SK-N-SH treated with all-trans-retinoic acid at 6 μM for 48 hours (cell line): Measurements from ENCODE around the gene SDCCAG8.

ENCODE experiments used
- ATAC-seq: fragments of 200-7000 bp; cut with Tn5 transposase; 3 replicates; pipeline ENCODE4 v1.9.1; 2020; ENCODE audit warnings: mild to moderate bottlenecking, moderate library complexity
- ARNTL ChIP-seq: fragments of 450-650 bp; formaldehyde crosslinking; IDR thresholded peaks from 2 replicates; pipeline ENCODE4 v1.5.0; 2020; ENCODE audit warnings: low read depth, mild to moderate bottlenecking, moderate library complexity, borderline replicate concordance
- BACH2 ChIP-seq: fragments of 250-450 bp; sonication (Bioruptor Pico); IDR thresholded peaks from 2 replicates; pipeline ENCODE4 v1.9.0; 2021; ENCODE audit warnings: mild to moderate bottlenecking, borderline replicate concordance
- CREB5 ChIP-seq: fragments of 250-450 bp; sonication (Bioruptor Pico); IDR thresholded peaks from 2 replicates; pipeline ENCODE4 v1.5.1; 2020; ENCODE audit warnings: low read depth, mild to moderate bottlenecking, moderate library complexity
- ESRRG ChIP-seq: fragments of 250-450 bp; sonication (Bioruptor Pico); IDR thresholded peaks from 2 replicates; pipeline ENCODE4 v1.6.1; 2021; ENCODE audit warnings: mild to moderate bottlenecking
- GLIS3 ChIP-seq: fragments of 250-450 bp; sonication (Bioruptor Pico); IDR thresholded peaks from 2 replicates; pipeline ENCODE4 v1.5.0; 2020; ENCODE audit warnings: mild to moderate bottlenecking, moderate library complexity
- ISL1 ChIP-seq: fragments of 250-450 bp; sonication (Bioruptor Pico); IDR thresholded peaks from 2 replicates; pipeline ENCODE4 v2.1.2; 2022; ENCODE audit warnings: mild to moderate bottlenecking, moderate library complexity
- OSR1 ChIP-seq: fragments of 250-450 bp; sonication (Bioruptor Pico); IDR thresholded peaks from 2 replicates; pipeline ENCODE4 v1.8.0; 2022; ENCODE audit warnings: moderate library complexity, mild to moderate bottlenecking, inconsistent platforms
- PATZ1 ChIP-seq: fragments of 250-450 bp; sonication (Bioruptor Pico); IDR thresholded peaks from 2 replicates; pipeline ENCODE4 v1.8.0; 2020; ENCODE audit warnings: mild to moderate bottlenecking, moderate library complexity, borderline replicate concordance
- POU6F1 ChIP-seq: fragments of 250-450 bp; sonication (Bioruptor Pico); IDR thresholded peaks from 2 replicates; pipeline ENCODE4 v1.8.0; 2021; ENCODE audit warnings: low read depth, mild to moderate bottlenecking, moderate library complexity, borderline replicate concordance
- PPARA ChIP-seq: fragments of 250-450 bp; sonication (Bioruptor Pico); IDR thresholded peaks from 2 replicates; pipeline ENCODE4 v1.5.0; 2020; ENCODE audit warnings: mild to moderate bottlenecking, borderline replicate concordance
- RARB ChIP-seq: fragments of 250-450 bp; sonication (Bioruptor Pico); IDR thresholded peaks from 2 replicates; pipeline ENCODE4 v1.8.0; 2021; ENCODE audit warnings: mild to moderate bottlenecking, moderate library complexity
- SNAI2 ChIP-seq: fragments of 250-450 bp; sonication (Bioruptor Pico); IDR thresholded peaks from 2 replicates; pipeline ENCODE4 v1.5.0; 2020; ENCODE audit warnings: mild to moderate bottlenecking, moderate library complexity
- TSHZ2 ChIP-seq: fragments of 250-450 bp; sonication (Bioruptor Pico); IDR thresholded peaks from 2 replicates; pipeline ENCODE4 v1.5.0; 2020; ENCODE audit warnings: mild to moderate bottlenecking, moderate library complexity
- ZC3H10 ChIP-seq: fragments of 250-450 bp; sonication (Bioruptor Pico); IDR thresholded peaks from 2 replicates; pipeline ENCODE4 v1.5.1; 2021; ENCODE audit warnings: mild to moderate bottlenecking, moderate library complexity
- ZFP3 ChIP-seq: fragments of 250-450 bp; sonication (Bioruptor Pico); IDR thresholded peaks from 2 replicates; pipeline ENCODE4 v1.5.0; 2020; ENCODE audit warnings: mild to moderate bottlenecking, moderate library complexity
- ZFP30 ChIP-seq: fragments of 450-650 bp; formaldehyde crosslinking; IDR thresholded peaks from 2 replicates; pipeline ENCODE4 v1.5.0; 2022; ENCODE audit warnings: mild to moderate bottlenecking, moderate library complexity
- ZNF70 ChIP-seq: fragments of 450-650 bp; formaldehyde crosslinking; IDR thresholded peaks from 2 replicates; pipeline ENCODE4 v1.5.0; 2020; ENCODE audit warnings: mild to moderate bottlenecking, moderate library complexity
- ZNF8 ChIP-seq: fragments of 450-650 bp; formaldehyde crosslinking; IDR thresholded peaks from 2 replicates; pipeline ENCODE4 v1.5.0; 2020; ENCODE audit warnings: mild to moderate bottlenecking, moderate library complexity
- TF ChIP-seq, protein P1 (sequence below): fragments of 250-450 bp; sonication (Bioruptor Pico); IDR thresholded peaks from 2 replicates; pipeline ENCODE4 v1.5.1; 2021; ENCODE audit warnings: mild to moderate bottlenecking, moderate library complexity

The SDCCAG8 gene

DNA sequence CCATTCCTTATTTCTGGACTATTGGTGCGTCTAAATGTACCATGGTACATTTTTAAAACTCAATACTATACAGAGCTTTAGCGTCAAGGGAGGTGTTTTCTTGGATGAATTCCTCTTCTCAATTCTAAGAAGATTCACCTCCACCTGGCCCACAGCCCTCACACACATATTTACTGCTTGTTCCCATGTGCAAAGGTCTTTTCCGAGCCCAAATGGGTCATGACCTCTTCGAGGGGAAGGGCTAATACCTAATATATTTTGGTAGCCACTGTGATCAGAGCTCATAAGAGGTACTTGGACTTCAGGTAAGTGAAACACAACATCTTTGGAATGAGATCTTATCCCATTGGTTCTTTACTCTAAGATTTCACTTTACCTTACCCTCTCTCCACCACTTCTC is 205.9 kb downstream of the SDCCAG8 start:
- no peak for TF ChIP-seq ZFP30 (CRISPR knock-in tag)
- TF ChIP-seq, protein P1, sequence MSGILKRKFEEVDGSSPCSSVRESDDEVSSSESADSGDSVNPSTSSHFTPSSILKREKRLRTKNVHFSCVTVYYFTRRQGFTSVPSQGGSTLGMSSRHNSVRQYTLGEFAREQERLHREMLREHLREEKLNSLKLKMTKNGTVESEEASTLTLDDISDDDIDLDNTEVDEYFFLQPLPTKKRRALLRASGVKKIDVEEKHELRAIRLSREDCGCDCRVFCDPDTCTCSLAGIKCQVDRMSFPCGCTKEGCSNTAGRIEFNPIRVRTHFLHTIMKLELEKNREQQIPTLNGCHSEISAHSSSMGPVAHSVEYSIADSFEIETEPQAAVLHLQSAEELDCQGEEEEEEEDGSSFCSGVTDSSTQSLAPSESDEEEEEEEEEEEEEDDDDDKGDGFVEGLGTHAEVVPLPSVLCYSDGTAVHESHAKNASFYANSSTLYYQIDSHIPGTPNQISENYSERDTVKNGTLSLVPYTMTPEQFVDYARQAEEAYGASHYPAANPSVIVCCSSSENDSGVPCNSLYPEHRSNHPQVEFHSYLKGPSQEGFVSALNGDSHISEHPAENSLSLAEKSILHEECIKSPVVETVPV (CRISPR knock-in tag): no peak
- no peak for TF ChIP-seq ARNTL (CRISPR knock-in tag)
- no peak for TF ChIP-seq ZNF70 (CRISPR knock-in tag)
- no peak for TF ChIP-seq GLIS3 (CRISPR knock-in tag)
- no peak for TF ChIP-seq PATZ1 (CRISPR knock-in tag)
- no peak for ATAC-seq

- ATAC-seq: no peak
Measured at GRCh38 chr1:243462929-243463697, 207.3 kb downstream of the SDCCAG8 start.

More at GRCh38 chr1:243462929-243463697, 207.3 kb downstream of the SDCCAG8 start:
- no peak for TF ChIP-seq ESRRG
- no peak for TF ChIP-seq BACH2
- TF ChIP-seq PATZ1 (CRISPR knock-in tag): no peak
- TF ChIP-seq ZNF8 (CRISPR knock-in tag): no peak
- TF ChIP-seq GLIS3 (CRISPR knock-in tag): no peak
- no peak for TF ChIP-seq CREB5
- TF ChIP-seq ISL1 (CRISPR knock-in tag): no peak
- TF ChIP-seq ZFP30 (CRISPR knock-in tag): no peak
- TF ChIP-seq POU6F1 (CRISPR knock-in tag): no peak
- TF ChIP-seq TSHZ2: no peak
- TF ChIP-seq ARNTL (CRISPR knock-in tag): no peak
- no peak for TF ChIP-seq PPARA
- TF ChIP-seq, protein P1 (CRISPR knock-in tag): no peak
- TF ChIP-seq RARB: no peak
- TF ChIP-seq ZNF70 (CRISPR knock-in tag): no peak
- no peak for TF ChIP-seq SNAI2 (CRISPR knock-in tag)
- no peak for TF ChIP-seq ZC3H10 (CRISPR knock-in tag)
- TF ChIP-seq ZFP3 (CRISPR knock-in tag): no peak
- TF ChIP-seq OSR1 (CRISPR knock-in tag): no peak
